ENCODE measurements around the gene S100PBP. TPM values are rescaled to one million over a fixed set of nuclear protein-coding genes. Genes with fewer than 3 reads are reported as not detected.

S100PBP gene
- total and polyA plus RNA-seq, 7 donors = 3.9 to 18.1 (median 9.7) TPM

DNA sequence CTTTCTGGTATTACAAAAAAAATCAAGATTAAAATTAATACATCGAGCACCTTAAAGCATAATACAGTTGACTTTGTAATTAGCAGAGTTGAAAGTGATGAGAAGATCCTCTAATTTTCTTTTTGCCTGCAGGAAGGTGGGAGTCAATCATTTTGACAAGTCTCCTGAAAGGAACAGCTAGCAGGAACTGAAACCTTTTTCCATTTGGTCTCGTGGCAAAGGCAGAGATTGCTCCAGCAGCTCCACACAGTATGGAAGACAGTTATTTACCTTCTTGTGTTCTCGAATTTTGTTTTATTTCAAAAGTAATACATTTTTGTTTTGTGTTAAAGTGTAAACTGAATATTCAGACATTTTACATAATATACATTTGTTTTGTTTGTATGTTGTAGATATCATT, 7.7 kb downstream of the S100PBP start:
- no peak overlapping the region for H3K4me3 ChIP-seq
- intact Hi-C loops (cut with DNase I) = loop anchor here in 1 of 2 donors (5.0 kb wide), 1 partner anchor 47 kb away; the partner anchor contains the start of gene FNDC5
- DNase-seq = no peak
- H3K4me1 ChIP-seq = no peaks in the 10 kb centered on the region
- H3K27me3 ChIP-seq (ENCODE audit: insufficient read depth in 3 of 3, low read length in 2 of 3) = no peaks in the 10 kb centered on the region
- no peak overlapping the region for H3K27ac ChIP-seq
- no peaks in the 10 kb centered on the region for H3K9me3 ChIP-seq
- ATAC-seq = no peak
- H3K36me3 ChIP-seq (ENCODE audit: insufficient read depth in 1 of 2, low read depth in 1 of 2) = peaks cover 10 to 50% of the 10 kb centered on the region in 2 donors
- WGBS, 3 donors = 87 to 91% (median 90%) methylated on average over 3 of the region's 3 CpGs
- TF ChIP-seq, protein P1, sequence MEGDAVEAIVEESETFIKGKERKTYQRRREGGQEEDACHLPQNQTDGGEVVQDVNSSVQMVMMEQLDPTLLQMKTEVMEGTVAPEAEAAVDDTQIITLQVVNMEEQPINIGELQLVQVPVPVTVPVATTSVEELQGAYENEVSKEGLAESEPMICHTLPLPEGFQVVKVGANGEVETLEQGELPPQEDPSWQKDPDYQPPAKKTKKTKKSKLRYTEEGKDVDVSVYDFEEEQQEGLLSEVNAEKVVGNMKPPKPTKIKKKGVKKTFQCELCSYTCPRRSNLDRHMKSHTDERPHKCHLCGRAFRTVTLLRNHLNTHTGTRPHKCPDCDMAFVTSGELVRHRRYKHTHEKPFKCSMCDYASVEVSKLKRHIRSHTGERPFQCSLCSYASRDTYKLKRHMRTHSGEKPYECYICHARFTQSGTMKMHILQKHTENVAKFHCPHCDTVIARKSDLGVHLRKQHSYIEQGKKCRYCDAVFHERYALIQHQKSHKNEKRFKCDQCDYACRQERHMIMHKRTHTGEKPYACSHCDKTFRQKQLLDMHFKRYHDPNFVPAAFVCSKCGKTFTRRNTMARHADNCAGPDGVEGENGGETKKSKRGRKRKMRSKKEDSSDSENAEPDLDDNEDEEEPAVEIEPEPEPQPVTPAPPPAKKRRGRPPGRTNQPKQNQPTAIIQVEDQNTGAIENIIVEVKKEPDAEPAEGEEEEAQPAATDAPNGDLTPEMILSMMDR (IDR thresholded peaks at IDR 0.05) = no peak

DNA sequence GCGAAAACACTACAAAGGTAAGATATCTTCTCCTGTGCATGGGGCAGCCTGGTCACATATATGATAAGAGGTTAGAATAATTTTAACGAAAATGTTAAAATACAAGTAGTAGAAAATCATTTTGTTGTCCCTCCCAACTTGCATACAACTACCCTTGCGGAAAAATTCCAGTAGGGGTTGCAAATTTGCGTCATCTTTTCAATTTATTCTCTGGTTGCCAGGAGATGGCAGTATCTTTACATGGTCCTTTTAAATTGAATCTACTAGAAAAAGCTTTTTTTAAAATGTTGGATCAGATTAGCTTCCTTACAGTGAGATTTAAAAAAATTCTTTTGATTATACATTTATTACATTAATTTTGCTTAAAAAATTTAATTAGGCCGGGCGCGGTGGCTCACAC, 10.9 kb downstream of the S100PBP start:
- H3K27me3 ChIP-seq (ENCODE audit: insufficient read depth in 3 of 3, low read length in 2 of 3) = no peaks in the 10 kb centered on the region
- no peaks in the 10 kb centered on the region for H3K4me1 ChIP-seq
- H3K27ac ChIP-seq = no peak overlapping the region
- no peaks in the 10 kb centered on the region for H3K9me3 ChIP-seq
- peaks cover 15 to 82% of the 10 kb centered on the region in 2 donors for H3K36me3 ChIP-seq (ENCODE audit: insufficient read depth in 1 of 2, low read depth in 1 of 2)
- WGBS, 3 donors = 90 to 91% (median 91%) methylated on average over 7 of the region's 7 CpGs
- DNase-seq (no peak), ATAC-seq (no peak)
- H3K4me3 ChIP-seq = no peak overlapping the region
- intact Hi-C loops (cut with DNase I) = loop anchor here in 1 of 2 donors (5.0 kb wide), 1 partner anchor 44 kb away; the partner anchor contains the start of gene FNDC5
- TF ChIP-seq, protein P1 (IDR thresholded peaks at IDR 0.05) = no peak

DNA sequence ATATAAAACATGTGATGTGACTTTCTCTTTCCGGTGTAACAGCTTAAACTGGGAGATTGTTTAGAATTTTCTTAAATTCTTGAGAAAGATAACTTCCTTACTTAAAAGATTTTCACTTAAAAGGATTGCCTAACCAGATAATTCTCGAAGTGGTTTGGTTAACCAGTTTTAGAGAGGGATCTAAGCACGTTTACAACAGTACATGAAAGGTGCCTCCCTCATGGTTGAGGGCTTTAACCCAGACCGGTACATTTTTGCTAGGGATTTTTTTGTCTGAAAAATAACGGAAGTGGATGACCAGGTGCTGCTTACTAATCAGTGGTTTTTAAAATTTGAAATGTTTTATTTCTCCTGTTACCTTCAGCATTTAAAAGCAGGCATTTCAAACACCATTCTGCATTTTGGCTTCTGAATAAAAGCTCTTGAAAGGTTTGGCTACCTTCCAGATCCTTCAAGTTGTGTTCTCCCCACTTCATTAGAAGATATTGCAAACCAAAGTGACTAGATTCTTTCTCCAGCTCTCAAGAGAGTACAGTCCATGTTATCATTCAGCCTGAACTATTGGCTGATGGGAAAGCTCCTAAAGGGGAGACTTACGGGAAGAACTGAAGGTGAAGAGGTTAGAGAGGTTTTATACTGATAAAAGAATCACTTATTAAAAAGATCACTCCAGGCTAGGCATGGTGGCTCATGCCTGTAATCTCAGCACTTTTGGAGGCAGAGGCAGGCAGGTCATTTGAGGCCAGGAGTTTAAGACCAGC, 12.8 kb downstream of the S100PBP start:
- H3K4me1 ChIP-seq = no peaks in the 10 kb centered on the region
- H3K27ac ChIP-seq = no peak overlapping the region
- no peak for ATAC-seq
- TF ChIP-seq, protein P1 (IDR thresholded peaks at IDR 0.05) = no peak
- H3K27me3 ChIP-seq (ENCODE audit: insufficient read depth in 3 of 3, low read length in 2 of 3) = no peaks in the 10 kb centered on the region
- DNase-seq = no peak
- no peaks in the 10 kb centered on the region for H3K9me3 ChIP-seq
- H3K36me3 ChIP-seq (ENCODE audit: insufficient read depth in 1 of 2, low read depth in 1 of 2) = peaks cover 15 to 98% of the 10 kb centered on the region in 2 donors
- H3K4me3 ChIP-seq = no peak overlapping the region
- 92 to 93% (median 93%) methylated on average over 6 of the region's 6 CpGs for WGBS, 3 donors
- intact Hi-C loops (cut with DNase I) = no loop called here

DNA sequence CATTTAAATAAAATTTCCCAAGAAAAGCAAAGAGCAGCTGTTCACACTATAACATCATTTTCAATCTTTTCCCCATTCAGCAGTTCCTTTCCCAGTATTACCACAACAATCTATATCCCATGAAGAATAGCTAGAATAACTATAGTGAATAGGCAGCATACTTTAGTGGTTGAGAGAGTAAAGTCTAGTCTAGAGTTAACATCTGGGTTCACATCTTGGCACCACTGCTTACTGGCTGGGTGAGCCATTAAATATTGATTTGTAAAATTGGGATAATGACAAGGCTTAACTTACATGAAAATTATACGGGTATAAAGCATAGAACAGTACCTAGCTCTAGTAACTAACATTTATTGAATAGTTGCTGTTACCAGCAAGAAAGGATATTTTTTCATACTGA, 14.4 kb downstream of the S100PBP start:
- intact Hi-C loops (cut with DNase I) = no loop called here
- WGBS, 3 donors = 36 to 65% (median 47%) methylated on average over 1 of the region's 1 CpG
- Histone ChIP-seq H3K27ac (no peak overlapping the region), H3K4me1 (no peaks in the 10 kb centered on the region), H3K4me3 (no peak overlapping the region), H3K27me3 (ENCODE audit: insufficient read depth in 3 of 3, low read length in 2 of 3) (no peaks in the 10 kb centered on the region), H3K36me3 (ENCODE audit: insufficient read depth in 1 of 2, low read depth in 1 of 2) (peaks cover 11 to 96% of the 10 kb centered on the region in 2 donors), H3K9me3 (no peaks in the 10 kb centered on the region)
- ATAC-seq = no peak
- TF ChIP-seq, protein P1 (IDR thresholded peaks at IDR 0.05) = no peak
- DNase-seq = no peak
